GM18519 (cell line): ENCODE data around the gene ZGPAT.

Experiments used
- ATAC-seq: cut with Tn5 transposase; IDR thresholded peaks from one replicate; pipeline ENCODE4 v1.9.1; 2021; ENCODE audit warnings: mild to moderate bottlenecking, moderate library complexity; ENCODE audit not compliant: unreplicated experiment, low FRiP score

ZGPAT gene

GRCh38 chr20:63691711-63692435 is 16.0 kb upstream of the ZGPAT start:
- no peak for ATAC-seq

GRCh38 chr20:63692436-63693082 is 15.3 kb upstream of the ZGPAT start:
- no peak for ATAC-seq

- no peak for ATAC-seq
These were observed 14.6 kb upstream of the ZGPAT start for GRCh38 chr20:63693083-63693732.

- no peak for ATAC-seq
These were observed 13.9 kb upstream of the ZGPAT start for GRCh38 chr20:63693733-63694583.

GRCh38 chr20:63694584-63695423 is 13.0 kb upstream of the ZGPAT start:
- ATAC-seq = no peak

- ATAC-seq = no peak
These were observed 12.2 kb upstream of the ZGPAT start for GRCh38 chr20:63695424-63696305.

- ATAC-seq = no peak
These were observed 11.6 kb upstream of the ZGPAT start for GRCh38 chr20:63696306-63696627.

GRCh38 chr20:63696628-63697356 is 11.0 kb upstream of the ZGPAT start, which contains the start of gene TNFRSF6B:
TSS of gene TNFRSF6B (plus strand) at chr20:63696652. CDS start at chr20:63696768, 116 bp downstream.
- no peak for ATAC-seq

DNA sequence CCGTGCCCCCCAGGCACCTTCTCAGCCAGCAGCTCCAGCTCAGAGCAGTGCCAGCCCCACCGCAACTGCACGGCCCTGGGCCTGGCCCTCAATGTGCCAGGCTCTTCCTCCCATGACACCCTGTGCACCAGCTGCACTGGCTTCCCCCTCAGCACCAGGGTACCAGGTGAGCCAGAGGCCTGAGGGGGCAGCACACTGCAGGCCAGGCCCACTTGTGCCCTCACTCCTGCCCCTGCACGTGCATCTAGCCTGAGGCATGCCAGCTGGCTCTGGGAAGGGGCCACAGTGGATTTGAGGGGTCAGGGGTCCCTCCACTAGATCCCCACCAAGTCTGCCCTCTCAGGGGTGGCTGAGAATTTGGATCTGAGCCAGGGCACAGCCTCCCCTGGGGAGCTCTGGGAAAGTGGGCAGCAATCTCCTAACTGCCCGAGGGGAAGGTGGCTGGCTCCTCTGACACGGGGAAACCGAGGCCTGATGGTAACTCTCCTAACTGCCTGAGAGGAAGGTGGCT is 10.4 kb upstream of the ZGPAT start:
- ATAC-seq = no peak

- ATAC-seq = no peak
These were observed 9.8 kb upstream of the ZGPAT start for GRCh38 chr20:63697868-63698545.

- no peak for ATAC-seq
These were observed 8.9 kb upstream of the ZGPAT start for GRCh38 chr20:63698739-63699465.

- ATAC-seq = no peak
These were observed 8.2 kb upstream of the ZGPAT start for GRCh38 chr20:63699466-63700198.

DNA sequence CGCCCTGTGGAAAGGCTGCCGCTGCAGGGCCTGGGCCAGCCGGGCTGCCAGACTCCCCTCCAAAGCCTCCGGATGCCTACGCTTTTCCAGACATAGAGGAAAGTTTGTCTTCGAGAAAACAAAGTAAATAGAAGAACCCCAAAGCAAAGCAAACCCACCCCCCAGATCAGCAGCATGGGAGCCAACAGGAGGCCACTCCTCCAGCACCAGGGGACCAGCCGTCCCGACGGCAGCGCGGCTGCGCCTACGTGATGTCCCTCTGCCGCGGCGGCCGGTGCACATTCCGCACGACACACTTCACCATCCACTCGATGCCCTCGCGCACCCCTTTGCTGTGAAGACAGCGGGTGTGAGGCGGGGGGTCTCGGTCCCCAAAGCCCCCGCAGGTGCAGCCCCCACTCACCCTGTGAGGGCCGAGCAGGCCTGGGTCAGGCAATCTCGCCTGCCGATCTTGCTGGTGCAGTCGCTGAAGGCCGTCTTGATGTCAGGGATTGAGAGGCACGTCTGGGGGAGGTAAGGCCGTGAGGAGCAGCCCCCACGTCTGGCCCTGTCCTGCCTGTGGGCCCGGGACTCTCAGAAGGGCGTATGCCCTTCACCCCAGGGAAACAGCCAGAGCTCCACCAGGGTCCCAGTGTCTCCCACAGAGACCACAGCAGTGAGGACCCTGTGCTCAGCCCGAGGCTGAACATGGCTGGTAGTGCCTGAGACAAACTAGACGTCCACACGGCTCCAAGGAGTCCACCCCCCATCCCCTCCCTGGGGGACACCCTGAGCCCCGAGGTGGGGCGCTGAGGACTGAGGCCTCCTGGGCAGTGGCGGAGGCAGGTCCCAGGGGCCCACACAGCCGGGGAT is 7.4 kb upstream of the ZGPAT start:
- no peak for ATAC-seq

- ATAC-seq = no peak
These were observed 6.8 kb upstream of the ZGPAT start for GRCh38 chr20:63701051-63701328.

- ATAC-seq = no peak
These were observed 6.4 kb upstream of the ZGPAT start for GRCh38 chr20:63701329-63702035.
